ENCODE results near the gene AGFG1.

The AGFG1 gene

DNA sequence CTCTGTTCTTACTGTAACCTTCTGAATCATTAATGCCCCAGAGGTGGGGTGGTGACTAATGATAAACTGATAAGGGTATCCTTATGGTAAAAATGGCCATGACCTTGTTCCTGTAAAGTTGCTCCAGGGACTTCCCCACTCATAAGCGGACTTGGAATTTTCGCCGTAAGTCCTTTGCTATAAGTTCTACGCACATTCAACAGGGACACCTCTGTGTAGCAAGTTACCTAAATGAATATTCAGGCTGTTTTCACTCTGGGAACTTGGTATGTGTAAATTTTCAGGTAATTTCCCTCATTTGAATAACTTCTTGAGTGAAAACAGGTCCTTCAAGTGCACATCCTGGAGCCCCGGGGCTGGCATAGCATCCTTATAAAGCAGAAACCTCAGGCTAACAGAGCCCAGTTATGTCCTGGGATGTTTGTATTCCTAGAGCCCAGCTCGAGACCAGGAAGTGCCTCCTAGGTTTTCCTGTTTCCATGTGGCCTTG, 9.4 kb upstream of the AGFG1 start:
- no peak for DNase-seq

DNA sequence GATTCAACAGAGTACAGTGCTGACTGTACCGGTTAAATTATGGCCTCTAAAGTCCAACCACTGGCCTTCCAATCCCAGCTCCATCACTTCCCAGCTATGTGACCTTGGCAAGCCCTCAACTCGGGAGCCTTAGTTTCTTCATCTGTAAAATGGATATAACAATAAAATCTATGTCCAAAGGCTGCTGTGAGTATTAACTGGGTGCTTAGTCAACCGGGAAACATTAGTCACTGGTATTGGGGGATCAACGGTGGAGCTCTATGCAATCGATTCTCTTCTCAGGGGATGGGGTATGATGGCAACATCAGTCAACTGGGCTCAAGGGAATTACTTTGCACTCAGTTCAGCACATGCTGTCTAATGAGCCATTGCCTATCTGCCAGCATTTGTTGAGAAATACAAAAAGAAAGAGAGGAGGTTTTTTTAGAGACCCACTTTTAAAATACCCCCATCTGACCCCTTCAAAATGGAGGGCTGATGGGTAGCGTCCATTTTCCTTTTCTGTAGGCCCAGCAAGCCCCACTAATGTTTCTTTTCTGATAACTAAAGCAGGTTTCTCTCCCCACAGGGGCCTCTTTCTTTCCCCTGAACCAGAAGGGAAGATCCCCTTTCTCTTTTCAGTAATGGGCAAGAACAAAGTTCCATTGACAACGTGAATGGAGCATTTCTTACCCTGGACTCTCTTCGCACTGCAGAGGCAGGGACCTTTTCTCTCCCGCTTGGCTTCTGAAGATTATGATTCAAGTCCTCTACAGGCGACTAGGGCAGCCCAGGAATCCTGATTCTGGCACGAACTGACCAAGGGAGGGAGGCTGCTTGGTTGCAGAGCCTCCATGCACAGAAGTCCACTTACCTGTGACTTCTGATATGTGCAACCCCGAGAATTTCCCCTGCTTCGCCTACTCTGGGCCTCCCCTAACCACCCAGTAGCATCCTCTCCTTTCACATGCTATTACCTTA, 8.7 kb upstream of the AGFG1 start:
- DNase-seq = no peak

DNA sequence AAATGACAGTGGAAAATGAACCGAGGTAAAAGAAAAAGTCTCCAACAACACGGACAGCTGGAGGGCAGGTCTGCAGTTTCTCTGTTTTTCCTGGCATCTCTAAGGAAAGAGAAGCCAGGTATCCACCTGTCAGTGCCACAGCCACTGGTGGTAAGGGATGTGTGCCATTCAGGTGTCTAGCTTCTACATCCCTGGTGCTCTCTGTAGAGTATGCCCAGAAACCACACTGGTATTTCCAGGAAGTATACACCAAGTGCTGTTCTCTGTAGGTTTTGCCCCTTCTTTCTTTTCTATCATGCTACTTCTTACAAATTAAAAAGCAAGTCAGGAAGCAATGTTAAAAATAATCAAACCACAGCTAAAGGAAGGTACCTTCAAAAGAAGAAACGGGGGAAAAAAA, 7.6 kb upstream of the AGFG1 start:
- DNase-seq = no peak

DNA sequence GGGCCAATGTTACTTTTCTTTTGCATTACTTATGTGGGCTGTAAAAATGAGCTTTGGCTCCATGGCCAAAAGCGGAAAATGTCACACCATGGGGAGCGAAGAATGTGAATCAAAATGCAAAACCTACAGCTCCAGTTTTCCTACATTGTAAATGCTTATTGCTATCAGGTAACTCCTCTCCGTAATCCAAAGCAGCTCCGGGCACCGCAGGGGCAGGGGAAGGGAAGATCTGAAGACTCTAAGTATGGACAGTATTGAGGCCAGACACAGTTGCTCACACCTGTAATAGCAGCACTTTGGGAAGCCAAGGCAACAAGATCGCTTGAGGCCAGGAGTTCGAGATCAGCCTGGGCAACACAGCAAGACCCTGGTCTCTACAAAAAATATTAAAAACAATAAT, 7.1 kb upstream of the AGFG1 start:
- no peak for DNase-seq

DNA sequence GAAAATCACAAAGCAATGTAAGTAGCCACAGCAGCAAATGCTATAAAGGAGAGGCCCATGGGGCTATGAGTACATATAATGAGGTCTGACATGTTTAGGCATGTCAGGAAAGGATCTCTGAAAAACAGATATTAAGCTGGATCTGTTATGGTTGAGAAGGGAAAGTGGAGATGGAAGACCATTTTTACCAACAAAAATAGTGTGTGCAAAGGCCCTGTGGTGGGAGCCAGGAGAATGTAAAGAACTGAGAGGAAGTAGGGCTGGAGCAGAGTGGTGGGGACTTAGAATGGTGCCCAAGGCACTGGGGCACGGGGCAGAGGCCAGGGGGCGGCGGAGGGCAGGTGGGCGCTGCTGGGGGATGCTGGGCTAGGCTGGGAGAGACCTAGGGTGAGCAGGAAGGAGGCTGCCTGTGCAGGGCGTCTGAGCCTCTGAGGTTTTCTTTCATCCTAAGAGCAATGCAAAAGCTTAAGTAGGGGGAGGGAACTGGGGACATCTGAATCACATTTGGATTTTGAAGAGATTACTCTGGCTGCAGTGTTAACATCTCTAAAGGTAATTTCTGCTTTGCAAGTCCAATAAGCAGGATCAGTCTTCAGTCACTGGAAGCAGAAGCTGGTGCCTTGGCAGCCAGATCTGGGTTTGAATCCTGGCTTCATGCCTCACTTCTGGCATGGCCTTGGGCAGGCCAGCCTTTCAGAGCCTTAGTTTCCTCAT, 4.9 kb upstream of the AGFG1 start:
- no peak for DNase-seq

GRCh38 chr2:227471412-227471811, 544 bp upstream of the AGFG1 start:
- no peak for DNase-seq

GRCh38 chr2:227472265-227473121, 537 bp downstream of the AGFG1 start:
- peak; percentile 37 for DNase-seq

- no peak for DNase-seq
Observed at GRCh38 chr2:227473122-227473461, 1.1 kb downstream of the AGFG1 start.

DNA sequence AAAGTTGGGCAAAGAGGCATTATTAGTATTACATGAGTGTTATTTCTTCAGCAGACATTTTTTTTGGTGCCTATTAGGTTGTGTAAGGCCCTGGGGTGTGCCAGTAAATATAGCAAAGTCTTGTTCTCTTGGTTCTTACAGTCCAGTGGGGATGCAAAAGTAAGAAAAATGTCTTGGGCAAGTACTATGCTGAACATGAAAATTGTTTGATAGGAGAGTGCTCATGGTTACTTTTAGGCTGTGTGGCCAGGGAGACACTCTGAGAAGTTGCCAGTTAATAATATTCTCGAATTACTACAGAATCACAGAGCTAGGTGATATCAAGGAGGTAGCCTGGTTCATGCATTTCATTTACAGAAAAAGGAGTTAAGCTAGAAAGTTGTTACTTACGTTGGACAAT, 1.9 kb downstream of the AGFG1 start:
- no peak for DNase-seq

- no peak for DNase-seq
Observed at GRCh38 chr2:227474410-227474809, 2.5 kb downstream of the AGFG1 start.

DNA sequence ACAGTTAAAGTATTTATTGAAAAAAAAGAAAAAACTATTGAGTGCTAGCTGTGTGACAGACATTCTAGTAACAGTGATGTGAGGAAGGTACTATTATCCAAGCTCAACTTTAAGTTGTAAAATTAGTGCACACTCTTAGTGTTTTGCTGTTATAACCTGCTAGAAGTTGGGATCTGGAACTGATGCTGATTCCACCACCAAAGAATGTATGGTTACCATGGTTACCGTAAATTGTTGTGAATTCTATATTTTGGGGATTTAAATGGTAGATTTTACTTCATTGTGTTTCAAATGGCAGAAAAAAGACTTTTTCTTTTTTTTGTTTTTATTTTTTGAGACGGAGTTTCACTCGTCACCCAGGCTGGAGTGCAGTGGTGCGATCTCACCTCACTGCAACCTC, 5.3 kb downstream of the AGFG1 start:
- DNase-seq = no peak

DNA sequence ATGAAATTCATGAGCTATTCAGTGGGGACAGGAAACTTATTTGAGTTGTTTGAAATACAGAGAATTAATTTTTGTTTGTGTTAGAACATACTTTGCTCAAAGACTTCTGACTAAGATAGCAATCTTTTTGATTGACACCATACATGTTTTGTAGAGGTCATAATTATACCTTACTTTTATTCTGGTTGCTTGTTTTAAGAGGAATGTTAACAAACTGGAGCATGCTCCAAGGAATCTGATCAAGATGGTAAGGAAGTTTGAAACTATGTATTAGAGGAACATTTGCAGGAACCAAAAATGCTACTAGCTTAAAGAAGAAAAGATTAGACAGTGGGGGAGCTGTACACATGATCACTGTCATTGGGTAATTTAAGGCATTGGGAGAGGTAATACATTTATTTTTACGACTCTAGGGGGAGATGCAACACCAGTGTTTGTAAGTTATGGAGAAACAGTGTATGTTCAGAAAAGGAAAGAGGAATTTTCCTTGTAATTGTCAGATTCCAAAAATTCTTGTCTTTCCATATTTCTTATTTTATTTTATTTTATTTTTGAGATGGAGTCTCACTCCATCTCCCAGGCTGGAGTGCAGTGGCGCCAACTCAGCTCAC, 8.0 kb downstream of the AGFG1 start:
- no peak for DNase-seq

DNA sequence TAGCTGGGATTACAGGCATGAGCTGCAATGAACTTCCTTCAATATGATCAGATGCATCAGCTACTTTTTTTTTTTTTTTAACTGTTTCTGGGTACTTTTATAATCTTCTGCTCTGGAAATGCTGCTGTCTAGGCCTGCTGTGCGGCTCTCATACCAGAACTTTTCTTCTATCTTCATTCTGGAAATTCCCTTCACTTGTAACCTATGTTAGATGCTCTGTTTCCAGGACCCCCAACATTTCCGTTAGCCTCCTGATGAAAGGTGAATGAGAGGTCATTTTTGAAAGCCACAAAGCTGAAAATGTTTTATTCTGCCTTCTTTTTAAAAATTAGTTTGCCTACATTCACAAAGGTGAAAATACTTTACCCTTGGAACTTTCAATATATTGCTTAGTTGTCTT, 8.6 kb downstream of the AGFG1 start:
- no peak for DNase-seq

- DNase-seq = no peak
Observed at GRCh38 chr2:227482638-227483340, 10.8 kb downstream of the AGFG1 start.

GRCh38 chr2:227485429-227485828, 13.5 kb downstream of the AGFG1 start:
- DNase-seq = no peak

DNA sequence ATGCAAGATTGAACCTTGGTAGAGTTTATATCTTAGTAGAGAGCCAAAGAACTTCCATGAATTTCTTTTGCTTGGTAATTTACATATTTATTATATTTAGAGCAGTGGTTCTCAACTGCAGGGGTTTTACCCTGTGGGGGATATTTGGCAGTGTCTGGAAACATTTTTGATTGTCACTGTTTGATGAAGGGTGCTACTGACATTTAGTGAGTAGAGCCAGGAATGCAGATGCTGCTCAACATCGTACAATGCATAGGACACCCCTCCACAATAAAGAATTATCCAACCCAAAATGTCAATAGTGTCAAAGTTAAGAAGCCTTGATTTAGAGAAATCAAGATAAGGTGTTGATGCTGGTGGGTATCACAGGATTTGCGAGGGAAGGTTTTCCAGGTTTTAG, 14.7 kb downstream of the AGFG1 start:
- no peak for DNase-seq

DNA sequence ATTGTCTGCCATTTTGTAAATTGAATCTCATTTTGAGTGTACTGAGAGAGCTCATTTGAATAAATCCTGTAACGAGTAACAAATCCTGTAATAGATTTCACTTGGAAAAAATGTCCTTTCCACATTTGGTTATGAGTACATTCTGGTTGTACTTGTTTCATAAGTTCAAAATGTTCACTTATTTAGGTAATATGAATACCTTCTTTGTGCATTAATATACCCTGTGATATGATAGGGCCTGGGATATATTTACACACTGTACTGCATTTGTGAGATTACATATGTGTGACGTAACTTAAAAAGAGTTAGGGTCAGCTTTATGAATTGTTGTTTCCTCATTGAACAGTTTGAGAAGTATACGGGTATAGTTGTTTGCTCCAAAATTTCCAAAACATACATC, 16.1 kb downstream of the AGFG1 start:
- DNase-seq = no peak

DNA sequence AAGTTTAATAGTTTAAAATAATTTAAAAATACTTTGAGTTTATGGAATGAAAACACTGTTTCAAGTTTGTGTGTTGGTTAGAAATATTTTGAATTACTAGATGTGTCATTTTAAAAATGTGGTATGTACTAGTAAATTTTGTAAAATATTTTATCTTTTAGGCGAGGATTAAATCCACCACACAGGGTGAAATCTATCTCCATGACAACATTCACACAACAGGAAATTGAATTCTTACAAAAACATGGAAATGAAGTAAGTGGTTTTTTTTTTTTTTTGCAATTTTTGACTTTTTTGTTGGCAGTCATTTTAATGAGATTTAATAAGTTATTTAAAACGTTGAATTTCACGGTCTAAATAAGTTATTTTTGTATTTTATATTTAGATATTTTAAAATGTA, 19.4 kb downstream of the AGFG1 start:
- DNase-seq = no peak

- DNase-seq = no peak
Observed at GRCh38 chr2:227493524-227493923, 21.6 kb downstream of the AGFG1 start.

GRCh38 chr2:227497158-227497557, 25.2 kb downstream of the AGFG1 start:
- no peak for DNase-seq

GRCh38 chr2:227499627-227500300, 27.8 kb downstream of the AGFG1 start:
- DNase-seq = no peak

GRCh38 chr2:227500301-227500630, 28.3 kb downstream of the AGFG1 start:
- DNase-seq = no peak
